Measurements from ENCODE around the gene GPR149.
"Not testable (repeated sequence)": the region's sequence is repeated elsewhere in the genome, so short reads cannot be mapped to it uniquely, and the experiment has no call there.

The GPR149 gene

GRCh38 chr3:154430014-154430413, at the start of gene GPR149:
TSS of gene GPR149 (minus strand) at chr3:154430190. CDS start at chr3:154429615, 575 bp downstream.
- DNase-seq = peak; percentile 6

- no peak for DNase-seq
Measured at GRCh38 chr3:154473769-154474168, 43.8 kb upstream of the GPR149 start.

GRCh38 chr3:154469585-154469984, 39.6 kb upstream of the GPR149 start:
- no peak for DNase-seq

GRCh38 chr3:154464440-154465190, 34.6 kb upstream of the GPR149 start:
- no peak for DNase-seq

- DNase-seq = no peak
Measured at GRCh38 chr3:154458560-154458959, 28.6 kb upstream of the GPR149 start.

- not testable (repeated sequence) for DNase-seq
Measured at GRCh38 chr3:154439081-154439480, 9.1 kb upstream of the GPR149 start.

- no peak for DNase-seq
Measured at GRCh38 chr3:154431043-154431442, 1.1 kb upstream of the GPR149 start.

- no peak for DNase-seq
Measured at GRCh38 chr3:154428286-154429206, 1.4 kb downstream of the GPR149 start.

- DNase-seq = no peak
Measured at GRCh38 chr3:154427685-154428285, 2.2 kb downstream of the GPR149 start.

- DNase-seq = no peak
Measured at GRCh38 chr3:154422694-154423093, 7.3 kb downstream of the GPR149 start.

- DNase-seq = no peak
Measured at GRCh38 chr3:154421083-154421482, 8.9 kb downstream of the GPR149 start.

GRCh38 chr3:154398084-154398967, 31.7 kb downstream of the GPR149 start:
- DNase-seq = no peak

- no peak for DNase-seq
Measured at GRCh38 chr3:154389861-154390260, 40.1 kb downstream of the GPR149 start.

GRCh38 chr3:154384479-154384878, 45.5 kb downstream of the GPR149 start:
- DNase-seq = no peak

- DNase-seq = no peak
Measured at GRCh38 chr3:154378311-154378710, 51.7 kb downstream of the GPR149 start.

GRCh38 chr3:154367221-154367620, 62.8 kb downstream of the GPR149 start:
- no peak for DNase-seq

GRCh38 chr3:154364849-154365248, 65.1 kb downstream of the GPR149 start:
- DNase-seq = no peak

GRCh38 chr3:154361099-154361498, 68.9 kb downstream of the GPR149 start:
- DNase-seq = no peak

- DNase-seq = no peak
Measured at GRCh38 chr3:154356009-154356408, 74.0 kb downstream of the GPR149 start.

- no peak for DNase-seq
Measured at GRCh38 chr3:154349223-154349622, 80.8 kb downstream of the GPR149 start.

- no peak for DNase-seq
Measured at GRCh38 chr3:154345422-154346122, 84.4 kb downstream of the GPR149 start.

GRCh38 chr3:154338570-154338969, 91.4 kb downstream of the GPR149 start:
- no peak for DNase-seq

Measured in NCI-H1694 treated with DMSO at 0.1 percent for 48 hours (cell line).